Measurements from ENCODE around the gene CC2D2A. TPM values are rescaled to one million over a fixed set of nuclear protein-coding genes. Genes with fewer than 3 reads are reported as not detected.
A peak's percentile ranks its signal among the peaks of the same experiment; 100 is the strongest.

Gene CC2D2A
- total RNA-seq, 1 experiment from 2014 or later: 13.0 TPM

DNA sequence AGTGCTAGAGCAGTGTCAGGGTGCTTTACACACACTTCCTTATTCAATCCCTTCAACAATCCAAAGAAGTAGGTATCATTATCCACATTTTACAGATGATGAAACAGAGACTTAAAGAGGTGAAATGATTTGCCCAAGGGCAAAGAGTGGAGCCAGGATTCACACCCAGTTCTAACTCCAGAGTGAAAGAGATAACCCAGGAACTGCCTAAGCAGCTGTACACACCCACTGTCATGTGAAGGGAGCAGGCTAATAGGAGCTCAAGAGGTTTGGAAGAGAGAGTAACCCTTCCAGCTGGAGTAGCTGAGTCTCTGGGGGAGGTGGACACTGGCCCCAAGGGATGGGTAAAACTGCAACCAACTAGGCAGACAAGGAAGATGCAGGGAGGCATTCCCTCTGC is 92.9 kb downstream of the CC2D2A start:
- TF ChIP-seq, protein P1, sequence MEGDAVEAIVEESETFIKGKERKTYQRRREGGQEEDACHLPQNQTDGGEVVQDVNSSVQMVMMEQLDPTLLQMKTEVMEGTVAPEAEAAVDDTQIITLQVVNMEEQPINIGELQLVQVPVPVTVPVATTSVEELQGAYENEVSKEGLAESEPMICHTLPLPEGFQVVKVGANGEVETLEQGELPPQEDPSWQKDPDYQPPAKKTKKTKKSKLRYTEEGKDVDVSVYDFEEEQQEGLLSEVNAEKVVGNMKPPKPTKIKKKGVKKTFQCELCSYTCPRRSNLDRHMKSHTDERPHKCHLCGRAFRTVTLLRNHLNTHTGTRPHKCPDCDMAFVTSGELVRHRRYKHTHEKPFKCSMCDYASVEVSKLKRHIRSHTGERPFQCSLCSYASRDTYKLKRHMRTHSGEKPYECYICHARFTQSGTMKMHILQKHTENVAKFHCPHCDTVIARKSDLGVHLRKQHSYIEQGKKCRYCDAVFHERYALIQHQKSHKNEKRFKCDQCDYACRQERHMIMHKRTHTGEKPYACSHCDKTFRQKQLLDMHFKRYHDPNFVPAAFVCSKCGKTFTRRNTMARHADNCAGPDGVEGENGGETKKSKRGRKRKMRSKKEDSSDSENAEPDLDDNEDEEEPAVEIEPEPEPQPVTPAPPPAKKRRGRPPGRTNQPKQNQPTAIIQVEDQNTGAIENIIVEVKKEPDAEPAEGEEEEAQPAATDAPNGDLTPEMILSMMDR (IDR thresholded peaks at IDR 0.05 in 2 of 3, conservative IDR thresholded peaks at IDR 0.05 in 1 of 3; ENCODE audit: borderline replicate concordance in 1 of 3, insufficient read depth in 1 of 3, low read depth in 2 of 3, low read length in 2 of 3): no peak
- no peak for TF ChIP-seq POLR2AphosphoS5 (IDR thresholded peaks at IDR 0.05; ENCODE audit: low read depth, low read length)
- intact Hi-C loops (cut with micrococcal nuclease): no loop called here
- Histone ChIP-seq H2AFZ (ENCODE audit: low read depth, low read length, poor library complexity, severe bottlenecking) (no peak overlapping the region), H3K9me2 (ENCODE audit: insufficient read depth) (no peaks in the 10 kb centered on the region), H3K9me3 (ENCODE audit: control insufficient read depth in 1 of 2, insufficient read depth in 1 of 2, low read depth in 1 of 2, low read length in 2 of 2) (no peaks in the 10 kb centered on the region), H3K9ac (ENCODE audit: low read length) (no peak overlapping the region), H4K20me1 (ENCODE audit: insufficient read depth) (no peaks in the 10 kb centered on the region), H3K36me3 (ENCODE audit: control insufficient read depth in 1 of 2, insufficient read depth in 2 of 2, low read length in 2 of 2) (no peaks in the 10 kb centered on the region), H3K4me3 (replicated peaks in 1 of 2; ENCODE audit: low read depth in 1 of 2, low read length in 2 of 2) (no peak overlapping the region), H3K27me3 (ENCODE audit: insufficient read depth, low read length) (no peaks in the 10 kb centered on the region), H3K4me1 (ENCODE audit: control insufficient read depth in 1 of 2, insufficient read depth in 2 of 2, low read length in 2 of 2) (peaks cover 0 to 8% of the 10 kb centered on the region in 2 experiments; a peak in 1 of 4 replicates), H3K79me2 (ENCODE audit: insufficient read depth, low read length) (no peaks in the 10 kb centered on the region), H3K27ac (ENCODE audit: low read depth, low read length) (no peak overlapping the region), H3K4me2 (ENCODE audit: low read length) (no peak overlapping the region)
- no peak for ATAC-seq
- BruUV-seq (replicated peaks): no TSS peak
- DNase-seq (ENCODE audit: low read depth, low spot score): no peak
- RAD21 ChIA-PET (ENCODE audit: low non-redundant PET in 1 of 2, low total read pairs in 2 of 2, uncharacterized antibody in 2 of 2, unreplicated experiment in 2 of 2): no interaction called here
- CTCF ChIA-PET: no interaction called here
- POLR2A ChIA-PET: no interaction called here

DNA sequence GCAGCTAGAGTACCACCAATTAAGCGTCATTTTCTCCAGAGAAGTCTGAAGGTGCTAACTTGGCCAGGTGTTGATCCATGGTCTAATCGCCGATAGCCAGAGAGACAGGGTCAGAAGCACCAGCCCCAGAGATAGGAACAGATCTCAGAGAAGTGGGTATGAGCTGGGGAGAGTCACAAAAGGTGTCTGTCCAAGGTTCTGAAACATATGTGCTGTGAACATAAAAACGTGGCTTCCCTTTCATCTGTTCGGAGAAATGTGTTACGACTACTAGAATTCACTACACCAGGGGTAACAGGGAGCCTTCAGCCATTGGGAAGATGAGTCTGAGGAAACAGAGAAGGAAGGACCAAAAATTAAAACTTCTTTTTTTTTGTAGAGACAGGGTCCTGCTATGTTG is 94.2 kb downstream of the CC2D2A start:
- no peak overlapping the region for H3K4me3 ChIP-seq (replicated peaks in 1 of 2; ENCODE audit: low read depth in 1 of 2, low read length in 2 of 2)
- no peaks in the 10 kb centered on the region for H3K9me3 ChIP-seq (ENCODE audit: control insufficient read depth in 1 of 2, insufficient read depth in 1 of 2, low read depth in 1 of 2, low read length in 2 of 2)
- ChIA-PET CTCF (no interaction called here), POLR2A (no interaction called here), RAD21 (ENCODE audit: low non-redundant PET in 1 of 2, low total read pairs in 2 of 2, uncharacterized antibody in 2 of 2, unreplicated experiment in 2 of 2) (no interaction called here)
- no TSS peak for BruUV-seq (replicated peaks)
- no peak overlapping the region for H3K9ac ChIP-seq (ENCODE audit: low read length)
- H3K27me3 ChIP-seq (ENCODE audit: insufficient read depth, low read length): no peaks in the 10 kb centered on the region
- H3K9me2 ChIP-seq (ENCODE audit: insufficient read depth): no peaks in the 10 kb centered on the region
- no peak overlapping the region for H3K4me2 ChIP-seq (ENCODE audit: low read length)
- H2AFZ ChIP-seq (ENCODE audit: low read depth, low read length, poor library complexity, severe bottlenecking): no peak overlapping the region
- H3K36me3 ChIP-seq (ENCODE audit: control insufficient read depth in 1 of 2, insufficient read depth in 2 of 2, low read length in 2 of 2): no peaks in the 10 kb centered on the region
- no peaks in the 10 kb centered on the region for H3K79me2 ChIP-seq (ENCODE audit: insufficient read depth, low read length)
- intact Hi-C loops (cut with micrococcal nuclease): no loop called here
- H3K27ac ChIP-seq (ENCODE audit: low read depth, low read length): no peak overlapping the region
- peaks cover 0 to 8% of the 10 kb centered on the region in 2 experiments; a peak in 1 of 4 replicates for H3K4me1 ChIP-seq (ENCODE audit: control insufficient read depth in 1 of 2, insufficient read depth in 2 of 2, low read length in 2 of 2)
- no peaks in the 10 kb centered on the region for H4K20me1 ChIP-seq (ENCODE audit: insufficient read depth)
- no peak for TF ChIP-seq JUND (IDR thresholded peaks at IDR 0.05)
- no peak for TF ChIP-seq RAD21 (IDR thresholded peaks at IDR 0.05; ENCODE audit: low read depth)
- TF ChIP-seq, protein P2, sequence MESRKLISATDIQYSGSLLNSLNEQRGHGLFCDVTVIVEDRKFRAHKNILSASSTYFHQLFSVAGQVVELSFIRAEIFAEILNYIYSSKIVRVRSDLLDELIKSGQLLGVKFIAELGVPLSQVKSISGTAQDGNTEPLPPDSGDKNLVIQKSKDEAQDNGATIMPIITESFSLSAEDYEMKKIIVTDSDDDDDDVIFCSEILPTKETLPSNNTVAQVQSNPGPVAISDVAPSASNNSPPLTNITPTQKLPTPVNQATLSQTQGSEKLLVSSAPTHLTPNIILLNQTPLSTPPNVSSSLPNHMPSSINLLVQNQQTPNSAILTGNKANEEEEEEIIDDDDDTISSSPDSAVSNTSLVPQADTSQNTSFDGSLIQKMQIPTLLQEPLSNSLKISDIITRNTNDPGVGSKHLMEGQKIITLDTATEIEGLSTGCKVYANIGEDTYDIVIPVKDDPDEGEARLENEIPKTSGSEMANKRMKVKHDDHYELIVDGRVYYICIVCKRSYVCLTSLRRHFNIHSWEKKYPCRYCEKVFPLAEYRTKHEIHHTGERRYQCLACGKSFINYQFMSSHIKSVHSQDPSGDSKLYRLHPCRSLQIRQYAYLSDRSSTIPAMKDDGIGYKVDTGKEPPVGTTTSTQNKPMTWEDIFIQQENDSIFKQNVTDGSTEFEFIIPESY (IDR thresholded peaks at IDR 0.05; ENCODE audit: extremely low read depth, insufficient replicate concordance, low read length): no peak
- TF ChIP-seq, protein P3, sequence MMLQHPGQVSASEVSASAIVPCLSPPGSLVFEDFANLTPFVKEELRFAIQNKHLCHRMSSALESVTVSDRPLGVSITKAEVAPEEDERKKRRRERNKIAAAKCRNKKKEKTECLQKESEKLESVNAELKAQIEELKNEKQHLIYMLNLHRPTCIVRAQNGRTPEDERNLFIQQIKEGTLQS (IDR thresholded peaks at IDR 0.05): no peak
- TF ChIP-seq ZFX (IDR thresholded peaks at IDR 0.05): no peak
- TF ChIP-seq, protein P4, sequence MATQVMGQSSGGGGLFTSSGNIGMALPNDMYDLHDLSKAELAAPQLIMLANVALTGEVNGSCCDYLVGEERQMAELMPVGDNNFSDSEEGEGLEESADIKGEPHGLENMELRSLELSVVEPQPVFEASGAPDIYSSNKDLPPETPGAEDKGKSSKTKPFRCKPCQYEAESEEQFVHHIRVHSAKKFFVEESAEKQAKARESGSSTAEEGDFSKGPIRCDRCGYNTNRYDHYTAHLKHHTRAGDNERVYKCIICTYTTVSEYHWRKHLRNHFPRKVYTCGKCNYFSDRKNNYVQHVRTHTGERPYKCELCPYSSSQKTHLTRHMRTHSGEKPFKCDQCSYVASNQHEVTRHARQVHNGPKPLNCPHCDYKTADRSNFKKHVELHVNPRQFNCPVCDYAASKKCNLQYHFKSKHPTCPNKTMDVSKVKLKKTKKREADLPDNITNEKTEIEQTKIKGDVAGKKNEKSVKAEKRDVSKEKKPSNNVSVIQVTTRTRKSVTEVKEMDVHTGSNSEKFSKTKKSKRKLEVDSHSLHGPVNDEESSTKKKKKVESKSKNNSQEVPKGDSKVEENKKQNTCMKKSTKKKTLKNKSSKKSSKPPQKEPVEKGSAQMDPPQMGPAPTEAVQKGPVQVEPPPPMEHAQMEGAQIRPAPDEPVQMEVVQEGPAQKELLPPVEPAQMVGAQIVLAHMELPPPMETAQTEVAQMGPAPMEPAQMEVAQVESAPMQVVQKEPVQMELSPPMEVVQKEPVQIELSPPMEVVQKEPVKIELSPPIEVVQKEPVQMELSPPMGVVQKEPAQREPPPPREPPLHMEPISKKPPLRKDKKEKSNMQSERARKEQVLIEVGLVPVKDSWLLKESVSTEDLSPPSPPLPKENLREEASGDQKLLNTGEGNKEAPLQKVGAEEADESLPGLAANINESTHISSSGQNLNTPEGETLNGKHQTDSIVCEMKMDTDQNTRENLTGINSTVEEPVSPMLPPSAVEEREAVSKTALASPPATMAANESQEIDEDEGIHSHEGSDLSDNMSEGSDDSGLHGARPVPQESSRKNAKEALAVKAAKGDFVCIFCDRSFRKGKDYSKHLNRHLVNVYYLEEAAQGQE (IDR thresholded peaks at IDR 0.05; ENCODE audit: low read depth): peak; percentile 37
- no peak for ATAC-seq
- DNase-seq (ENCODE audit: low read depth, low spot score): no peak
